ENCODE measurements around the gene TRIM28.
"Not testable (repeated sequence)": the region's sequence is repeated elsewhere in the genome, so short reads cannot be mapped to it uniquely, and the experiment has no call there.

Gene TRIM28

GRCh38 chr19:58562122-58563033 is 18.5 kb downstream of the TRIM28 start:
- no peak for DNase-seq

DNA sequence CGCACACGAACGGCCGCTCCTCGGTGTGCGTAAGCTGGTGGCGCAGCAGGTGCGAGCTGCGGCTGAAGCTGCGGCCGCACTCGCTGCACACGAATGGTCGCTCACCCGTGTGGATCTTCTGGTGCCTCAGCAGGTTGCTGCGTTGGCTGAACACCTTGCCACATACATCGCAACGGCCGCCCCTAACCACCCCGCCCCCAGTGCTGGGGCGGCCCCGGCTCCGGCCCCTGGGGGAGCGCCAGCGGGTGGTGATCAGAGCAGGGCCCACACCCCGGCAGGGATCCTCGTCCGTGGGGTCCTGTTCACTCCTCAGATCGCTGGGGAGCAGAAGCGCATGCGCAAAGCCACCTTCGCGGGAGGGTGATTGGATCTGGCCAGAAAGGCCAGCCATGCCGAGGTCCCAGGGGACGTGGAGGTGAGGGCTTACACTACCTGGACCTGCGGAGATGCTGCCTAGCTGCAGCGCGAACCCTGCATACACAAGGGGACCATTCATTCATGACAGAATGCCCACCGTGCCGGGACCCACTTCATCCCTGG is 19.2 kb downstream of the TRIM28 start:
- DNase-seq: no peak

GRCh38 chr19:58563823-58564222 is 20.0 kb downstream of the TRIM28 start:
- DNase-seq: no peak

- no peak for DNase-seq
Observed at GRCh38 chr19:58566989-58567388, 23.1 kb downstream of the TRIM28 start.

DNA sequence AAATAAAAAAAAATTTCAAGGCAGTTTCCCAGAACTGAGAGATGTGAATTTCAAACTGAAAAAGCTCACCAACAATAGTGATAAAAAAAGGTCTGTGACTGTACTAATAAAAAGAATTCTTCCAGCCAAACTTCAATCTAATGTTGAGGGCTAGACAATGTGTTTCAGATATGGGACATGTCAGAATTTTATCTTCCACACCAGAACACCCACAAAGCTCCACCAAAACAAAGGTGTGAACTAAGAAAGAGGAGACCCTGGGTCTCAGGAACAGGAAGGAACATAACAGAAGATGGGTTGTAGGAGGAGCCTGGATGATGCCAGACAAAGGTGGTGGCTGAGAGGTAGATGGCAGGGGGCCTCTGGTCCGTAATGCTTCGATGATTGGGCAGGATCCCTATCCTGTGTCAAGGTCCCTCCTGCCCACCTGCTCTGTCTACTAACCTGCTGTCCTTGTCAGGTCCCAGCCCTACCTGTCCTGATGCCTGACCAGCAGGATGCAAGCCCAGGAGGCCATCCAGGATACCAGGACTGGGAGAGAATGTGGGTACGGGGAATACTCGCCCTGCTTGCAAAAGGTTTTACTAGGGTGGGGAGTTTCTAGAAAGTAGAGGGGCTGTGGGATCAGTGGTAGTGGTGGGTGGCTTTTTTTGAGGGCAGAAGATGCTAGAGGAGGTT is 24.7 kb downstream of the TRIM28 start:
- no peak for DNase-seq

DNA sequence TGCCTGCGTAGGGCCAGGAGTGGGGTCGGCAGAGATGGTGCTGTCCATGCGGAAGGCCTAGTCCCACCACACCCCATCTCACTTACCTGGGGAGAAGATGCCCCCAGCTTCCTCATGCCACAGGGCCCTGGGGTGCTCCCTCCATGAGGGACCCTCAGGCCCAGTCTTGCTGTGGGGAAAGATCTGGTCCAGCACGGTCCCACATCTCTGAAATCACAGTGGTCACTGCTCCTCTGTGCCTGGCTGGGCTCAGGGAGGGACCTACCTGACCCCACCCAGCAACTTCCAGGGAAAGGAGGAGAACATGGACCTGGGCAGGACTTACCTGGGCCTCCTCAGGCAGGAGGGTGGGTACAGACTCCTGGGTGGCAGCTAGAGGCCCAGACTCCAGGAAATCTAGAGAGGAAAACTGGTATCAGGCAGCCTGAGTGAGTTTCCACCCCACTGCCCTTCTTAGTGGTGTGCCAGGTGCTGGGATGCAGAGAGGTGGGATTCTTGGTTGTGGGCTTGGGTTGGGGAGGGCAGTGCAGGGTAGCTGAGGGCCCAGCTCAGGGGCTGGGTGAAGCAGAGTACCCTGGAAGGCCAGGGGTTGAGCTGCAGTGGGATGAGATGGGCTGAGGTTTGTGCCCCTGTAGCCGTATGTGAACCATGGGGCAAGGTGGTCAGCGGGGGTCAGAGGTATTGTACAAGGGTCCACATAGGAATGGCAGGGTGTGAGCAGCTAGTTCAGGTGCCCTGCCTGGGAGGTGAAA is 25.5 kb downstream of the TRIM28 start:
- DNase-seq: no peak

DNA sequence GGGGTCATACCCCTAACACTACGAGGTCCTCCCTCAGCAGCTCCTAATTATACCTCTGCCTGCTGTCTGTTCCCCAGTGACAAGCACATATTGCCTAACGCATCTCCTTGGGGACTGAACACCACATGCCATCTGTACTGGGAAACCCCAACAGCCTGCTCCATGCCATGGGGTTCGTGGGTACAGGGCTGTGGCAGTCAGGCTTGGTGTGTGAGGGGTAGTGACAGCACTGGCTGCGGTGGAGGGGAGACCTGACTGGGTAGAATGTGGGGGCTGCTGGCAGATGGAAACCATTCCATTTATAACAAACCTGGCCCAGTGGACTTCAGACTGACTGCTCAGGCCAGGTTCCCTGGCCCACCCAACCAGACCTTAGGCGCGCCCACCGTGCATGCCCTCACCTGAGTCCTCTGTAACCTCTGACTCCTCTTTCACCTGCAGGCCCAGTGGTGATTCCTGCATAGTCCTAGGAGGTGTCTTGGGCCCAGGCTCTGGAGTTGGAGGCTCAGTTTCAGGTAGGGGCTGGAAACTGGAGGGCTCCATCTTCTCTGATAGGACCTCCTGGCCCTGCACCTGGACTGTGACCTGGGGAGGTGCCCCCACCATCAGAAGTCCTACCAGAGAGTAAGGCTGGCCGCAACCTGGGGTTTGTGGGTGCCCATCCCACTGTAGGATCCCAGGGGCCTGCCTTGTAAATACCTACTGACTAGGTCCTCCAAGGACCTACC is 26.2 kb downstream of the TRIM28 start:
- DNase-seq: no peak

DNA sequence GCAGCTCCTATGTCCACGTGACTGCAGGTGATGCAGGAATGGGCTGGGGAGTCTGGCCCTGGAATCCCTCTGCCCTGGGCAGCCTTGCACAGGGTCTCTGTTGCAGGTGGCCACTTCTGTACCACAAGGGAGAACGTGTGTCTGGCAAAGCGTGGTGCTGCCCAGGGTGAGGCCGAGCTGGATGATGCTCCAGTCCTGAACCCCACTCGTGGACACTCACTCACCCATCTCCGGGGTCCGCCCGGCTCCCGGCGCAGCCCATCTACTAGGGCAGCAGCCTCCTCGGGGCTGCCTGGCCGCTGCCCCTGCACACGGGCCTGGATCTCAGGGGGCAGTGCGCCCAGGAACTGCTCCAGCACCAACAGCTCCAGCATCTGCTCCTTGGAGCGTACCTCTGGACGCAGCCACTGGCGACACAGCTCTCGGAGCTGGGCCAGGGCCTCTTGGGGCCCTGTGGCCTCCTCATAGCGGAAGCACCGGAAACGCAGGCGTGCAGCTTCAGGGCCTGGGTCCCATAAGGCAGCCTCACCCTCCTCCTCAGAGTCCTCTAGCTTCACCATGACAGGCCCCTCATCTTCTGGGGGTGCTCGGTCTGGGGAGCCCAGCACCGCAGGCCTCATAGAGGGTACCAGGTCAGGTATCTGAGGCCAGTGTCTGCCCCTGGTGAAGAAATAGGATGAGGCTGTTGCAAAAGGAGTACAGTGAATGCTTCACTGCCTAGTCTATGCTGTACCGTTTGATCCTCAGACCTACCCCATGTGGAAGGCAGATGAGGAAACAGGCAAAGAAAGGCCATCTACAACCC is 27.1 kb downstream of the TRIM28 start:
- no peak for DNase-seq

DNA sequence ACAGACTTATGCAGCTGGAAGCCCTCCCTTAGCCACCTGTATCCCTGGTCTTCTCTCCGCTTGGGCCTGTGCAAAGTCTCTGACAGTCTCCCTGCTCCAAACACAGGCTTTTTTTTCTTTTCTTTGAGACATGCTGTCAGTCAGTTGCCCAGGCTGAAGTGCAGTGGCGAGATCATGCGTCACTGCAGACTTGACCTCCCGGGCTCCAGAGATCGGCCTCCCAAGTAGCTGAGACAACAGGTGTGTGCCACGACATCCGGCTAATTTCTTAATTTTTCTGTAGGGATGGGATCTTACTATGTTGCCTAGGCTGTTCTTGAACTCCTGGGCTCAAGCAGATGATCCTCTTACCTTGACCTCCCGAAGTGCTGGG is 27.7 kb downstream of the TRIM28 start:
- no peak for DNase-seq

DNA sequence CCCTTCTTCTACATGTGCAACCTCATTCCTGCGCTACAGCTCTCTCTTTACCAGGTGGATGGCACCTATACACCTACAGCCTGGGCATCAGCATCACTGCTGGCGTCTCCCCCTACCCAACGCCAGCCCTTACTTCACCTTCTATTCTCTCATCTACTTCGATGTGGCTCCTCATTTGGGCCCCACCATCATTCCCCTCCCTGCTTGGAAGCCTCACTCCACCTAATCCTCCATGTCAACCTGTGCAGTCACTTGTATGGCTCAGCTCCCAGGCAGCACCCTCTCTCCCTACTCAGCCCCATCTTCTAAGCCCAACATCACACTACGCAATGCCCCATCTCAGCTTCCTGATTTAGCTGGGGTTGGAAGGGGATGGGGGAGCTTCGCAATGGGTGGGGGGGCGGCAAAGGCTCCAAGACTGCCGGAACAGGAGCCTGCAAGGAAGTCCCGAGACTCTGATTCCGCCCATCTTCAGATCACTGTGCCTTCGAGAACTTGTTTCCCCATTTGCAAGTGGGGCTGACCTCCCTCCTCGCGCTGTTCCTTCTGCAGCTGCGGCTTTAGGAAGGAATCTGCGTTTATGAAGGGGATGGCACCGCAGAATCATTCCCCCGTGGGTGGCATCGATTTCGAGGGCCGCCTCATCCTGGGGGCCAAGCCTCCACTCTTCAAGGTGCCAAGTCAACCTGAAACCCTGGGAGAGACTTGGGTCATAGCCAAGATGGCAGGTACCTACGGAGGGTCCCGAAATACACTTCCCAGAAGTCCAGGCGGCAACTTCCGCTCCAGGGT is 28.4 kb downstream of the TRIM28 start:
- no peak for DNase-seq

GRCh38 chr19:58572818-58573657 is 29.2 kb downstream of the TRIM28 start, which contains the start of gene MZF1:
TSS of gene MZF1 (minus strand) at chr19:58573335. CDS start at chr19:58571389, 1,946 bp downstream.
- no peak for DNase-seq

- no peak for DNase-seq
Observed at GRCh38 chr19:58573658-58574164, 29.8 kb downstream of the TRIM28 start.

DNA sequence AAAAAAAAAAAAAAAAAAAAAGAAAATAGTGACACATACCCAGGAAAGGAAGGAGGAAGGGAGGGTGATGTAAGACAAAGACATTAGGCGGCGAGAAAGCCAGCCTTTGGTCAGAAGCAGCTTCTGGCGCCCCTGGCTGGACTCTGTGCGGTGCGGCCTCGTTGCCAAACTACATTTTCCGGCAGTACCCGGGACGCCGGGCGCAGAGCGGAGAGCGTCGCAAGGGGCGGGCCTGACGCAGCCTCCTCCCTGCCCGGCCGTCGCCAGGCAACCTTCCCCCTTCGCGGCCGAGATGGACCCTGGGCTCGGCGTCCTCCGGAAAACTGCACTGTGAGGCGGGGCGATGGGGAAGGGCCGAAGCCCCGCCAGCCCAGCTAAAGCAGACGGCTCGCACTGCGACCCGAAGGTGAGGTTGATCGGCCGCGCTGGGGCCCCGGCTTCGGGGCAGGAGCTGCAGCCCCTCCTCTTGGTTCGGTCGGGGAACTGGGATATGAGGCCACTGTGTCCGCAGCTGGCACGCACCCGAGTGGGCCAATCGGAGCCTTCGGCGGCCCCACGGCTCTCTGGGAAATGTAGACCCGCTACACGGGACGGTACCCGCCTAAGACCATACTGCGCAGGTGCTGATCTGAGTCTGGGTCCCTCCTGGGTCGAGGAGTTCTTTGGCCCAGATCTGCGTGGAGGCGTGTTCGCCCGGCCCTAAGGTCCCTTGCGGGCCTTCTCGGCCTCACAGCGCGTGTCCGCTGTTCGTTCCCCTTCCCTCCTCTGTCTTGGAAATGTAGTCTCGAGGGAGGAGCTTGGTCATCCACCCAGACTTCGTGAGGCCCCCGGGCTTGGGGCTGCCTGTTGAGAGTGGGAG is 31.5 kb downstream of the TRIM28 start:
- no peak for DNase-seq

DNA sequence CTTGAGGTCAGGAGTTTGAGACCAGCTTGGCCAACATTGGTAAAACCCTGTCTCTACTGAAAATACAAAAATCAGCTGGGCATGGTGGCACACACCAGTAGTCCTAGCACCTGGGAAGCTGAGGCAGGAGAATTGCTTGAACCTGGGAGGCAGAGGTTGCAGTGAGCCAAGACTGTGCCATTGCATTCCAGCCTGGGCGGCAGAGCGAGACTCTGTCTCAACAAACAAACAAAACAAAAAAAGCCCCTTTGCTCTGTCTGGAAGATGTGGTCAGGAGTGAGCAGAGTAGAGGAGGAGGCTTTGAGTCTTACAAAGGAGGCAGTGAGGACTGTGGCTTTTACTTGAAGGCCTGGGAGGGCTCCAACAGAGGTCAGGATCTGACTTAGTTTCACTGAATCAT is 33.7 kb downstream of the TRIM28 start:
- DNase-seq: not testable (repeated sequence)

DNA sequence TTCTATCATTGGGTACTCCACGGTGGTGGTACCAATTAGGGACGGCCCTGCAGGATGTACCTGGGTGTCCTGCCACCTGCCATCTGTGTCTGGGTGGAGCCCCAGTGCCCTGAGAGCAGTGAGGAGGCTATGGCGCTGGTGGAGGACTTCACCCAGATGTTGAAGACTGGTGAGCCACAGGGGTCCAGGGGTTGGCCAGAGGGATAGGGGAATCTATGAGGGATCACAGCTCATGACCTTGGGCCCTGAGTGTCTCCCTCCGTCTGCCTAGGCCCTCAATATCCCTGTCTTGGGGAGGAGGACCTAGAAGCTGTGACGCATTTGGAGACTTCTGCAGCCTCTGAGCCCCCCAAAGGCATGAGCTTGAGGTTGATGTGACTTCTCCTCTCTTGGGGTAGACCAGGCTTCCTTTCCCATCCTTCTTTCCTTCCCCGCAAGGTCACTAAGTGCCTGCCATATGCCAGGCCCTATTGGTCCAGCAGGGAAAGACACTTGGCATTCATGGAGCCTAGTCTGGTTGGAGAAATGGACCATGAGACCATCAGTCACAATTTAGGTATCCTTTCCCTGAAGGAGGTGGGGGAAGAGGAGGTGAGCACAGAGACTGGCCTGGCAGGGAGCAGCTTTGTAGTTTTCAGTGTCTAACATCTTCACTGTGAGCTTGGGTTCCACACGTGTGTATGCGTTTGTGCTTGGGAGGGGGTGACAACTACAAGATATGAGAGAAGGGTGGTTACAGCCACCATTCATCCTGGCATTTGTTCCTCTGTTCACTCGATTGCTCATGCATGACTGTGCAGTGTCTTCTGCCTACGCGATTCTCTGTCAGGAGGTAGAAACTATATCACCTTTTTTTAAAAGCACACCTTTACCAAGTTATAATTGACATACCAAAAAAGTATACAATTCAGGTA is 34.4 kb downstream of the TRIM28 start:
- no peak for DNase-seq

DNA sequence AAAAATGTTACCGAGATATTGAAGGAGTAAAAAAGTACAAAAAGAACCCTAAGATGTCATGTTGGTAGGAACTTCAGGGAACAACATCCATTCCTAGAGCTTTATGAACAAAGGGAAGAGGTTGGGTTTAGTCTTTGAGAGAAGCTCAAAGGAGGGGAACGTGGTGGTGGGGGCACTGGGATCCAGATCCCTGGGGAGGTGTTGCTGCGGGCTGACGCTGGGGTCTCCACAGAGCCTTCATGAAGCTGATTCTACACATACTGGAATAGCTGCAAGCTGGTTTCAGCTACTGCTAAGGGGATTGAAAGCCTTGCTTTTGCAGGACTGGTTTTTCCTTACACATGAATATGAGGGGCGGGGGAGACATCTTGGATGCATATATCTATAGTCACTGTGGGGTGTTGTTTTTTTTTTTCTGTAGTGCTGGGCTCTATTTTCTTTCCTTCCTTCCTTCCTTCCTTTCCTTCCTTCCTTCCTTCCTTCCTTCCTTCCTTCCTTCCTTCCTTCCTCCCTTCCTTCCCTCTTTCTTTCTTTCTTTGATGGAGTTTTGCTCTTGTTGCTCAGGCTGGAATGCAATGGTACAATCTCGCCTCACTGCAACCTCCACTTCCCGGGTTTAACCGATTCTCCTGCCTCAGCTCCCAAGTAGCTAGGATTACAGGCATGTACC is 35.7 kb downstream of the TRIM28 start:
- DNase-seq: no peak
